ENCODE data around the gene FREM3. TPM values are rescaled to one million over a fixed set of nuclear protein-coding genes. Genes with fewer than 3 reads are reported as not detected.
"Not testable (repeated sequence)": the region's sequence is repeated elsewhere in the genome, so short reads cannot be mapped to it uniquely, and the experiment has no call there.

The FREM3 gene
- total RNA-seq (not detected), polyA plus RNA-seq (not detected)

DNA sequence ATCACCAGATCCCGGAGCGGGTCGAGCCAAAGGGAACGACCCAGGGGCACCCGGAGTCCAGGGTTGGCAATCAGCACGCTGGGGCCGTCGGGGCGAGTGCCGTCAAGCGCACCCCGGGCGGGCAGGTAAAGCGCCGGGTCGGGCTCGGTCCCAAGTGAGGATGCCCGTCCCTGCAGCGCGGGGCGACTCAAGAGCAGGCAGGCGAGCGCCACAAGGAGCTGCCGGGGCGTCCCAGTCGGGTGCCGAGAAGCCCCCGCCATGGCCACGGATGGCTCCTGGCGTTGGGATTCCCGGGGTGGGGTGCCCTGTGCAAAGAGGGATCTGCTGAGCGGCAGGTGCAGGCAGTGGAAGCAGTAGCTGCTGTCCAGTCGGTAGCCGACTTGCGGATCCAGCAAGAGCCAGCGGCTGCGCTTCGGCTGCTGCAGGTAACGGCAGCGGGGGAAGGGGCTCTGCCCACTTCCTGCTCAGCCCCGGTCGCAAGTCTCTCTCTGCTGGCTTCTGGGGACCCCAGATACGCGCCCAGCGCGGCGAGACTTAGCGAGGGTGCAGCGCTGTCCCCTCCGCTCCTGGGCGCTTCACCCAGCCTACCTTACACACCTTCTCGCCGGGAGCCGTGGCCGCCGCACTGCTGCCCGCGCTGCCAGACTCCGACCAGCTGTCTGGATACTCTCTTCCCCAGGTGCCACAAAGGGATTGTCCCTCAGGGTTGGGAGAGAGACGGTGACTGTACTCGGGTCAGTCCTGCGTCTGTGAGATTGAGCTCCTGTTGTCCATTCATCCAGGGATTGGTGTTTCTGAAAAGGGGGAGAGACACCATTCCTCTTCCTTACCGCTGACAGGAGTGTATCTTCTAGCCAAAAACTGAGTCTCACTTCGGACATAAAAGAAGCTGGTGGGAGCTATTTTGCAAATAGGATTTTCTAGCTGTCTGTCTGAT is at the start of gene FREM3:
TSS of gene FREM3 (minus strand) at position 260 of the 937 bp plus-strand sequence. CDS start at position 260, 0 bp downstream.
- intact Hi-C loops (cut with DNase I): no loop called here
- Histone ChIP-seq H3K4me1 (peaks cover 0 to 5% (median 3%) of the 10 kb centered on the region in 3 donors), H3K36me3 (no peaks in the 10 kb centered on the region), H3K27me3 (peaks cover 0 to 11% (median 4%) of the 10 kb centered on the region in 4 donors), H3K27ac (no peak within 1 kb of the TSS), H3K9me3 (no peaks in the 10 kb centered on the region), H3K4me3 (peak within 1 kb of the TSS; percentile 8 to 45 (median 16))
- FAIRE-seq: no peak
- WGBS, 2 donors: 2 to 3% methylated on average over 56 to 64 of the region's 64 CpGs
- peak in 3 of 4 donors; percentile 62 to 73 (median 64) for ATAC-seq
- DNase-seq: peak in 3 of 6 donors; percentile 24 to 75 (median 75)
- TF ChIP-seq, protein P1, sequence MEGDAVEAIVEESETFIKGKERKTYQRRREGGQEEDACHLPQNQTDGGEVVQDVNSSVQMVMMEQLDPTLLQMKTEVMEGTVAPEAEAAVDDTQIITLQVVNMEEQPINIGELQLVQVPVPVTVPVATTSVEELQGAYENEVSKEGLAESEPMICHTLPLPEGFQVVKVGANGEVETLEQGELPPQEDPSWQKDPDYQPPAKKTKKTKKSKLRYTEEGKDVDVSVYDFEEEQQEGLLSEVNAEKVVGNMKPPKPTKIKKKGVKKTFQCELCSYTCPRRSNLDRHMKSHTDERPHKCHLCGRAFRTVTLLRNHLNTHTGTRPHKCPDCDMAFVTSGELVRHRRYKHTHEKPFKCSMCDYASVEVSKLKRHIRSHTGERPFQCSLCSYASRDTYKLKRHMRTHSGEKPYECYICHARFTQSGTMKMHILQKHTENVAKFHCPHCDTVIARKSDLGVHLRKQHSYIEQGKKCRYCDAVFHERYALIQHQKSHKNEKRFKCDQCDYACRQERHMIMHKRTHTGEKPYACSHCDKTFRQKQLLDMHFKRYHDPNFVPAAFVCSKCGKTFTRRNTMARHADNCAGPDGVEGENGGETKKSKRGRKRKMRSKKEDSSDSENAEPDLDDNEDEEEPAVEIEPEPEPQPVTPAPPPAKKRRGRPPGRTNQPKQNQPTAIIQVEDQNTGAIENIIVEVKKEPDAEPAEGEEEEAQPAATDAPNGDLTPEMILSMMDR (IDR thresholded peaks at IDR 0.05): no peak

DNA sequence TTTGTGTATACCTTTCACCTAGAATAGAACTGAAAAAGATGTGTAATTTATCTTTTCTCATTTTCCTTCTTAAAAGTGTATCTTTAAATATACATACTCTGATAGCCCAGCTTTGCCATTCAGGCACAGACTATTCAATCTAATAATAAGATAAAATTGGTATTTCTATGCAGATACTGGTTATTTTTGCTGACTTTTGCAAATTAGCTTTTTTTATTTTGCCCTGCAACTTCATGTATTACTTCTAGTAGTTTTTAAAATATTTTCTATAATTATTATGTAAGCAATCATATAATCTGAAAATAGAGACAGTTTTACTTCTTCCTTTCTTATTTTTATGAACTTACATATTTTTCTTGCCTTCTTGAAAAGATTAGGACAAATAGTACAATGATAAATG is 45.4 kb upstream of the FREM3 start:
- no peak overlapping the region for H3K4me3 ChIP-seq
- FAIRE-seq (no peak), ATAC-seq (no peak), DNase-seq (no peak)
- TF ChIP-seq, protein P1 (IDR thresholded peaks at IDR 0.05): no peak
- H3K4me1 ChIP-seq: no peaks in the 10 kb centered on the region
- H3K9me3 ChIP-seq: peaks cover 0 to 3% (median 0%) of the 10 kb centered on the region in 4 donors
- H3K36me3 ChIP-seq: no peaks in the 10 kb centered on the region
- intact Hi-C loops (cut with DNase I): no loop called here
- H3K27ac ChIP-seq: no peak overlapping the region
- no peaks in the 10 kb centered on the region for H3K27me3 ChIP-seq

DNA sequence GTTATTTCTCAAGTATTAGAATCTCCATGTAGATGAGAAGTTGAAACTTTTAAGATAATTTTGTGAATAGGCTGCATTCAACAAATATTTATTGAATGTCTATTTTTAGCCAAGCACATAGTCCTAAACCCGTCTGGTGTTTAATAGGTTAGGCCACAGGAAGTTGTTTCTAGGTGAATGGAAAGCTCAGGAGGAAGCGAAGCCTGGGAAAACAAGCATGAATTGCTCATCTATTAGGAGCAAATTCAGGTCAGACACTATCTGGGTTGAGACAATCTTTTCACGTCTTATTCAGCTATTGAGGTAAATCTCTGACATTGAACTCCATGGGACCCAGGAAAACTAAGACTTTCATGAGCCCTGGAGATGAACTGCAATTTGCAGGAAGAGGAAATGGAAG is 43.1 kb upstream of the FREM3 start:
- DNase-seq (no peak), ATAC-seq (peak in 1 of 4 donors; percentile 37), FAIRE-seq (no peak)
- intact Hi-C loops (cut with DNase I): no loop called here
- no peaks in the 10 kb centered on the region for H3K27me3 ChIP-seq
- no peaks in the 10 kb centered on the region for H3K36me3 ChIP-seq
- H3K9me3 ChIP-seq: peaks cover 0 to 3% (median 0%) of the 10 kb centered on the region in 4 donors
- H3K4me1 ChIP-seq: no peaks in the 10 kb centered on the region
- WGBS, 2 donors: 47 to 54% methylated on average over 3 of the region's 3 CpGs
- TF ChIP-seq, protein P1 (IDR thresholded peaks at IDR 0.05): no peak
- H3K27ac ChIP-seq: no peak overlapping the region
- no peak overlapping the region for H3K4me3 ChIP-seq

DNA sequence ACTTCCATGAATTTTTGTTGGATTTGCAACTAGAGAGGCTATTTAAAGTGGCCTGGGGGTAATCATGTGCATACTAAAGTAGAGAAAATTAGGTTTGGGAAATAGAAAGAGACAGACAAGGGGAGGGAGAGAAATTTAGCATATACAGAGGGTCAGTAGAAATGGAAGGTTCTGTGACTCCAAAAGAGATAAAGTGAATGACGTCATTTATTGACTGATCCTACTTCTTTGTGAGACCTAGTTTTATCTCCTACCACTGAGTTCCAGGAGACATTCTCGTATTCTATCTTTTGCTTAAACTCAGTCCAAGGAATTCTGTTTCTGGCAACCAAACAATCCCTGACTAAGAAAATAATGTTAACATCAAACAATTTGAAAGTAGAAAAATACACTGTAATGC is 42.4 kb upstream of the FREM3 start:
- no peaks in the 10 kb centered on the region for H3K4me1 ChIP-seq
- DNase-seq (no peak), ATAC-seq (no peak), FAIRE-seq (no peak)
- H3K9me3 ChIP-seq: peaks cover 0 to 3% (median 0%) of the 10 kb centered on the region in 4 donors
- TF ChIP-seq, protein P1 (IDR thresholded peaks at IDR 0.05): no peak
- no peak overlapping the region for H3K27ac ChIP-seq
- 40 to 67% methylated on average over 2 of the region's 2 CpGs for WGBS, 2 donors
- H3K4me3 ChIP-seq: no peak overlapping the region
- H3K36me3 ChIP-seq: no peaks in the 10 kb centered on the region
- intact Hi-C loops (cut with DNase I): no loop called here
- H3K27me3 ChIP-seq: no peaks in the 10 kb centered on the region

DNA sequence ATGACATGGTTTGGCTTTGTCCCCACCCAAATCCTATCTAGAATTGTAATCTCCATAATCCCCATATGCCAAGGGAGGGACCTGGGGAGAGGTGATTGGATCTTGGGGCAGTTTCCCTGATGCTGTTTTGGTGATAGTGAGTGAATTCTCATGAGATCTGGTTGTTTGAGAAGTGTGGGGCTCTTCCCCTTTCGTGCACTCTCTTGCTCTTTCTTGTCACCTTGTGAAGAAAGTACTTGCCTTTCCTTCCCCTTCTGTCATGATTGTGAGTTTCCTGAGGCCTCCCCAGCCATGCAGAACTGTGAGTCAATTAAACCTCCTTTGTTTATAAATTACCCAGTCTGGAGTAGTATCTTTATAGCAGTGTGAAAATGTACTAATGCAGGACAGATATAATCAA is 36.4 kb upstream of the FREM3 start:
- no peak for ATAC-seq
- no peak overlapping the region for H3K4me3 ChIP-seq
- intact Hi-C loops (cut with DNase I): no loop called here
- WGBS, 2 donors: 79 to 91% methylated on average over 1 of the region's 1 CpG
- H3K27ac ChIP-seq: no peak overlapping the region
- H3K4me1 ChIP-seq: no peaks in the 10 kb centered on the region
- FAIRE-seq: no peak
- no peaks in the 10 kb centered on the region for H3K27me3 ChIP-seq
- H3K9me3 ChIP-seq: no peaks in the 10 kb centered on the region
- no peaks in the 10 kb centered on the region for H3K36me3 ChIP-seq
- TF ChIP-seq, protein P1 (IDR thresholded peaks at IDR 0.05): no peak
- DNase-seq: no peak

DNA sequence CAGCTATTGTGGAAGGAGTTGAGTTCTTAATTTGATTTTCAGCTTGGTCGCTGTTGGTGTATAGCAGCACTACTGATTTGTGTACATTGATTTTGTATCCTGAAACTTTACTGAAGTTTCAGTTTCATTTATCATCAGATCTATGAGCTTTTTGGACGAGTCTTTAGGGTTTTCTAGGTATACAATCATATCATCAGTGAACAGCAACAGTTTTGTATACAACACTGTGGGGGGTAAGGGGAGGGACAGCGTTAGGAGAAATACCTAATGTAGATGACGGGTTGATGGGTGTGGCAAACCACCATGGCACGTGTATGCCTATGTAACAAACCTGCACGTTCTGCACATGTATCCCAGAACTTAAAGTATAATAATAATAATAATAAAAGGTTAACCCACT is 35.6 kb upstream of the FREM3 start:
- FAIRE-seq; intact Hi-C loops (cut with DNase I); H3K27ac ChIP-seq; H3K4me1 ChIP-seq; DNase-seq; H3K27me3 ChIP-seq; H3K9me3 ChIP-seq; H3K4me3 ChIP-seq; ATAC-seq; H3K36me3 ChIP-seq: not testable (repeated sequence)
- 49 to 81% methylated on average over 6 of the region's 6 CpGs for WGBS, 2 donors

Measured in pancreas (tissue), 10 donors.